GM21576 (cell line): Measurements from ENCODE around the gene CLDN7.

Experiments
- ATAC-seq: cut with Tn5 transposase; IDR thresholded peaks from one replicate; pipeline ENCODE4 v1.9.1; 2021; ENCODE audit warnings: mild to moderate bottlenecking, moderate library complexity; ENCODE audit not compliant: unreplicated experiment

CLDN7 gene, protein sequence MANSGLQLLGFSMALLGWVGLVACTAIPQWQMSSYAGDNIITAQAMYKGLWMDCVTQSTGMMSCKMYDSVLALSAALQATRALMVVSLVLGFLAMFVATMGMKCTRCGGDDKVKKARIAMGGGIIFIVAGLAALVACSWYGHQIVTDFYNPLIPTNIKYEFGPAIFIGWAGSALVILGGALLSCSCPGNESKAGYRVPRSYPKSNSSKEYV

DNA sequence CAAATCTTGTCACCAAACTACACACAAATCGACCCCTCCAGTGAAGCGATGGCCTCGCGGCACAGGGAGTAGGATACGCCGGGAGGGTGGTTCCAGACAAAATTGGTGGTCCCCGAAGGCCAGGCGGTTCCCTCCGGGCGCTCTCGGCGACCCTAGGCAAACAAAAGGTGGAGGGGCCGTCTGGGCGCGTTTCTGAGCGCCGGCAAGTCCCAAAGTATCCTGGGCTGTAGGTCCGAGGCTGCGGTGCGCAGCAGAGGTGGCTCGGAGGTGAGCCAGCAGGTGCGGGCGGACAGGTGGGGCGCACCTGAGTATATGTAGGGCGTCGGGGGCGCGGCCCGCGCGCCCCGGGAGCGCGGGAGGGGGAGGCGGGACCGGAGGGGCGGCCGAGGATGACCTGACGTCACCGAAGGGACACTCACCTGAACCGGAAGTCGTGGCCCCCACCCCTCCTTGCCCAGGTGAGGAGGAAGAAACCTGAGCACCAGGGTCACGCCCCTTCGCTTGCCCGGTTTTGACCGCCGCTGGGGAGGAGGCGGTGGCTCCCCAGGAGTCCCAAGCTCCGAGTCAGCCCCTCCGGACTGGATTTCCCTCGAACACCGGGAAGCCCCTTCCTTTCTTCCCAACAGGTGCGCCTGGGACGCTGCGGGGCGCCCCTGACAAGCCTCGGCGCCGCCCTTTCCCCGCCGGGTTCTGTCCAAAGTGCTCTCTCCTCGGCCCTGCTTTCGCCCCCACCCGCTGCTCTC, at the start of gene CLDN7:
Gene CLDN7, minus strand, starts transcription at position 287 of the 743 bp plus-strand sequence. CDS start 435 bp downstream, outside the sequence.
- no peak for ATAC-seq

DNA sequence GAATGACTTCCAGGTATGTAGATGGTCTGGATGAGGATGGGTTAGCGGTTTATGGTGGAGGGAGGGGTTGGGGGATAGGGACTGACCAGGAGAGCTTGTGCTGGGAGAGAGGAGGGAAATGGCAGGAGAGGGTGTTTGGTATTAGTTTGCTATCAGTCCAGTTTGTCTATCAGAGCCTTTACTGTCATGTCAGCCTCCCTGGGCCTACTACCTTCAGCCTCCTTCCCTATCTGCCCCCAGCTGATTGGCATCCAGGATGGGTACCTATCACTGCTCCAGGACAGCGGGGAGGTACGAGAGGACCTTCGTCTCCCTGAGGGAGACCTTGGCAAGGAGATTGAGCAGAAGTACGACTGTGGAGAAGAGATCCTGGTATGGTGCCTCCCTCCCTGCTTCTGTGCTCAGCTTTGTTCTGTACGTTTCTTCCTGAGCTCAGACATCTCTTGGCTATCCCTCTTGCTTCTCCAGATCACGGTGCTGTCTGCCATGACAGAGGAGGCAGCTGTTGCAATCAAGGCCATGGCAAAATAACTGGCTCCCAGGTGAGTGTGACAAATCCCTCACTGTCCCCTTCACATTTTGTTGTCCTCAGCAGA, 48.9 kb upstream of the CLDN7 start:
- no peak for ATAC-seq

DNA sequence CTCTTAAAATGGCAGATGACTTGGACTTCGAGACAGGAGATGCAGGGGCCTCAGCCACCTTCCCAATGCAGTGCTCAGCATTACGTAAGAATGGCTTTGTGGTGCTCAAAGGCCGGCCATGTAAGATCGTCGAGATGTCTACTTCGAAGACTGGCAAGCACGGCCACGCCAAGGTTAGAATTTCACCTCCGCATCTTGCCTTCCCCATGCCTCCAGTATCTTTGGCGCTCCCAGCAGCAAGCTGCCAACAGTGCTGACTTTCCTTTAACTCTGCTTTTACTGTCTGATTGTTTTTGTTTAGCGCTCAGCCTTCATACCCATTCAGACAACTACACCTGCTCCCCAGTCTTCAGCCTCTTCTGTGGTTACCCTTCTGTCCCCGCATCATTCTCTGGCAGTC, 47.4 kb upstream of the CLDN7 start:
- ATAC-seq = no peak

DNA sequence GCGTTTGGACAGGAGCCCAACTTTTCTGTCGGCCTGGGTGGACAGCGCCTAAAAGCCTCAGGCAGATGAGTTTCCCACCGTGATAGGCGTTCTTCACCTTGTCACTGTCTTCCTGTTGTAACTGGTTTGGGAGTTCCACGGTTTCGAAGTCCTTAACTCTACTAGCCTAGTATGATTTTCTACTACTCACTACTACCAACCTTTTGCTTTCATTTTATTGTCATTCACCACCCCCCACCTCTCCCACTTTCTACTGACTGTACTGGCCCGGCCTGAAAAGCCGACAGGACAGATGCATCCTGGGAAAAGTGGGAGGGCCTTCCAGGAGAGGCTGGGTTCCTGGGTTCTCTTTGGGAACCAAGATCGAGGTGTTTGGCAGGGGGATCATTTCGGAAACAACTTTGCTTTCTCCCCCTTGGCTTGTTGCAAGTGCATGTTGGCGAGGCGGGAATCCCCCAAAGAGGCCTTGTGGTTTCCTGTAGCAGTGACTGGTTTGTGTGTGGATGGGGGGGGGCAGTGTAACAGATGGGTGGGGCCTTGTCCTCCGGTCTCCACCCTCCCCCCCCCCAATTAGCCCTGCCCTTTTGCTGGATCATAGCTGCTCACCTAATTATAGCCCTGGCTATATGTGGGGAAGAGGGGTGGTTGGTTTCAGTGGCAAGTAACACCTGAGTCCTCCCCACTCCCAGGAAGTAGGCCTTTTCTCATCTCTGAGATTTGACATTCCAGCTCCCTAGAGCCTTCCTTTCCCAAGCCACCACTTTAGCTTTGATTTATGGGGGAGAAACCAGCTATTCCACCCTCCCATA, 46.6 kb upstream of the CLDN7 start:
- ATAC-seq = no peak

DNA sequence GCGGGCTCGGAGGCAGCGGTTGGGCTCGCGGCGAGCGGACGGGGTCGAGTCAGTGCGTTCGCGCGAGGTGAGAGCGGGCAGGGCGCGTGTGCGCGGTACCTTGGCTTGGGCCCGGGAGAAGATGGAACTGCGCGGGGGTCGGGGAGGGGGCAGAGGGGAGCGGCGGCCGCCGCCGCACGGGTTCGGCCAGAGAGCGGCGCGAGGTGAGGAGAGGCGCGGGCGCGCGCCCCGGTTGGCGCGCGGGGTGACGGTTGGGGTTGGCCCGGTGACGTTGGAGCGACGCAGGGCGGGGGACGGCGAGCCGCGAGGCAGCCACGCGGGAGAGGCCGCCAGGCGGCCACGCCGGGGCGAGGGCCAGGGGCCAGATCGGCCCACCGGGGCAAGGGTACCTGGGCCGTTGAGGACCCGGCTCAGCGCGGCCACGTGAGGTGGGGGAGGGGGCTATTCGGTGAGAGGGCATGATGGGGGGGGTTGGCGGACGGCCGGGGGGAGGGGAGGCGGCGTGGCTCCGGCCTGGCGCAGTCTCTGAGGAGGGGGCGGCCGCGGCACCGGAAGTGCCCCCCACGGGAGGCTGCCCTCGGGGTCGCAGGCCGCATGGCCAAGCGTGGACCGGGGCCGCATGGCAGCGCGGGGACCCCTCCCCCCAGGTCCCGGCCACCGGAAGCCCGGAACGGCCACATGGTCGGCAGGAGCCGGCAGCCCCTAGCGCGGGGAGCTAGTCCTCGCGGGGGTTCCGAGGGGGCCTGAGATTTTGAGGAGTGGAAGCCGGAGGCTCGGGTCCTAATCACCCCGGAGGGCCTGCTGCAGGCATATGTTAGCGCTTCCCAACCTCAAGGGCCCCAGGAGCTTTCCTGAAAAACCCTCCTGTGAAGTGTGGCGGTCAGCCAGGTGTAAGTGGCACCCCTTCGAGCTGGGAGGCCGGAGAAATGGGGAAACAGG, 45.7 kb upstream of the CLDN7 start:
- no peak for ATAC-seq

- peak; percentile 61 for ATAC-seq
Observed at GRCh38 chr17:7306911-7307685, 44.8 kb upstream of the CLDN7 start, which contains the start of gene EIF5A. TSS of gene EIF5A (plus strand) at chr17:7307628. CDS start at chr17:7309636, 2,008 bp downstream.

- no peak for ATAC-seq
Observed at GRCh38 chr17:7304179-7304578, 41.9 kb upstream of the CLDN7 start.

GRCh38 chr17:7296189-7296861, 34.0 kb upstream of the CLDN7 start:
- no peak for ATAC-seq

DNA sequence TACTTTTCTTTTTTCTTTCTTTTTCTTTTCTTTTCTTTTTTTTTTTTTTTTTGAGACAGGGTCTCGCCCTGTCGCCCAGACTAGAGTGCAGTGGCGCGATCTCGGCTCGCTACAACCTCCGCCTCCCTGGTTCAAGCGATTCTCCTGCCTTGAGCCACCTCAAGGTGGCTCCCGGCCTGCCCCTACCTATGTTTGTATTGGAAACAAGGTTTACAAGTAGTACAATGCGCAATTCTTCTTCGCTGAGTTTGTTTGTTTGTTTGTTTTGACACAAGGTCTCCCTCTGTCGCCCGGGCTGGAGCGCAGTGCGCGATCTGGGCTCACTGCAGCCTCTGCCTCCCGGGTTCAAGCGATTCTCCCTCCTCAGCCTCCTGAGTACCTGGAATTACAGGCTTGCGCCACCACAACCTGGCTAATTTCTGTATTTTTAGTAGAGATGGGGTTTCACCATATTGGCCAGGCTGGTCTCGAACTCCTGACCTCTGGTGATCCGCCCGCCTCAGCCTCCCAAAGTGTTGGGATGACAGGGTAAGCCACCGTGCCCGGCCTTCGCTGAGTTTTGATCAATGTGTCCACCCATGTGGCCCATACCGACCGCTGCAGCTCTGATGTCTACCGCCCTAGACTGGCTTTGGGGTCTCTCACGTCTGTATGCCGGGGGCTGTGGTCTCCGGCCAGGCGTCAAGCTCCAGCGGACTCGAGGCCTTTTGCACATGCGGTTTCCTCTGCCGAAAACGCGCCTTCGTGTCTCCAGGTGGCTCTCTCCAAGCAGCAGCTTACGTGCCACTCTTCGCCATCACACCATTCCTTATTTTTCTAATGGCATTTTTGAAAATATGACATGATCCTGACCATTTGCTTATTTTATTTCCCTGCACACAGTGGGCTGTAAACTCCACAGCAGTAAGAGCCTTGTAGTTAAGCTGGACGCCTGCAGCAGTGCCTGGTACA, 33.2 kb upstream of the CLDN7 start:
- no peak for ATAC-seq

GRCh38 chr17:7294614-7295153, 32.4 kb upstream of the CLDN7 start, which contains the start of gene YBX2:
TSS of gene YBX2 (minus strand) at chr17:7294639. CDS start at chr17:7294500, 139 bp downstream.
- ATAC-seq = no peak

DNA sequence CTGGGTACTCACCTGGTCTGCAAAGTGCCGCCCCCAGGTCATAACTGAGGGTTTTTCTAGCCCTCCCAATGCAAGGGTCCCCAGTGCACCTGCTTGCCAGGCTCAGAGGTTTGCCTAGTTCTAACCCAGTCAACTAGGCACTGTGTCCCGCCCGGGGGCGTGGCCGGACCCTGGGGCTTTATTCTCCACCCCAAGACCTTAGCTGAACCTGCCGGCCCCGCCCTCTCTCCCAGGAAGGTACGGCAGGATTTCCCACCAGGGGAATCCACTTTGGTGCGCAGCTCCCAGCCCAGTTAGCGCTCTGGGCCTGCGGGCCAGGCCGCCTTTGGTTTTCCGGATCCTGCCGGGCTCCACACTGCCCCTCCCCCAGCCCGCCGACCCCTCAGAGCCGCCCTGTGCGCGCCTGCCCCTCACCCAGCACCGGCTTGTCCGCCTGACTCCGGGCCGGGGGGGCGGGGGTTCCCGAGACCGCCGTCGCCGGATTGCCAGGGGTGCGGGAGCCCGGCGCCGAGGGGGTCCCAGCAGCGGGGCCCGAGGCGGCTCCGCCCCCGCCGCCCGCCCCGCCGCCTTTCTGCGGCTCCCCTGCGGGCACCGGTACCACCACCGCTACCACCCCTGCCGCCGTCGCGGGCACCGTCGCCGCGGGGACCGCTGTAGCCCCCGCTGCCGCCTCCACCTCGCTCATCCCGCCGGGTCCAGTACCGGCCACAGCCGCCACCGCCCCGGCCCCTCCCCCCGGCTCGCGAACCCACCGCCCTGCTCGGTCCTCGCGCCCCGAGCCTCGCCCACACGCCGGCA, 31.7 kb upstream of the CLDN7 start:
- ATAC-seq = no peak

DNA sequence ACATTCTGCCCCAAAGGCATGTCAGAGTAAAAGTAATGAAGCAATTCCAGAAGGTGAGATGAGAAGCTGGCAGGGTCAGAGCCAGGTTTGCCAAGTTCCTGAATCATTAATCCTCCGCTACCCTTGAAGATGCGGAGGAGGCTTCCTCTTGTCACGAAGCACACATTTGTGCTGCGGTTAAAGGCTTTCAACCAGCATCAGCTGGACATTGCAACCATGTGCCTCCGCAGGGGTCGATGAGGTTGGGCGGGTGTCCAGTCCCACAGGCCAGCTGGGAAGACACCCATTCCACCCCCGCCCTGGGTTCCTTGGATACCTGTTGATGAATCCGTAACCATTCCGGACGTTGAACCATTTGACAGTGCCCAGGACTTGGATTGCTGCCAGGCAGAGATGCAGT, 30.9 kb upstream of the CLDN7 start:
- no peak for ATAC-seq

GRCh38 chr17:7292729-7293128, 30.5 kb upstream of the CLDN7 start:
- ATAC-seq = no peak

DNA sequence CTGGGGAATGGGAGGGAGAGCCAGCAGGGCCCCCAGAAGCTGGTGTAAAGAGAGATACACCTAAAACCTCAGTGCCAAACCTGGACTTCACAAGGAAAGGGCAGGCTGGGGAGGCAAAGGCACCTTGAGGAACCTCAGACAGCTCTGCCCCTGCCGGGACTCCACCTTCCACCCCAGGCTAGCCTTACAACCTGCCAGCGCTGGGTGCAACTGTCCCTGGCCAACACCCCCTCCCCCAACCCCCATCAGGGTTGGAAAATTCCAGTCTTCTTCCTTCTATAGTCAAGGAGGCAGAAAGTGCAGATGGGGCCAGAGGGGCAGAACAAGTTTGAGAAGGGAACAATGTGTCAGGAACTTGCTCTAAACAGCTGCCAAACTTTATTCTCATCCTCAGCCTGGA, 29.9 kb upstream of the CLDN7 start:
- no peak for ATAC-seq

GRCh38 chr17:7290685-7291084, 28.4 kb upstream of the CLDN7 start:
- ATAC-seq = no peak

- ATAC-seq = no peak
Observed at GRCh38 chr17:7290166-7290565, 27.9 kb upstream of the CLDN7 start.
